HG03039 (cell line): ENCODE results near the gene VPS26B.
"Not testable (repeated sequence)": the region's sequence is repeated elsewhere in the genome, so short reads cannot be mapped to it uniquely, and the experiment has no call there.

Experiments used
- ATAC-seq: cut with Tn5 transposase; IDR thresholded peaks from one replicate; pipeline ENCODE4 v1.9.1; 2021; ENCODE audit warnings: mild to moderate bottlenecking, moderate library complexity; ENCODE audit not compliant: unreplicated experiment

Gene VPS26B

GRCh38 chr11:134223836-134224709 lies at the start of gene VPS26B, which contains the start of gene NCAPD3:
Gene VPS26B (plus strand): TSS chr11:134224671. CDS start chr11:134225123, 452 bp downstream.
Gene NCAPD3 (minus strand): TSS chr11:134223967. CDS start chr11:134223926, 41 bp downstream.
- ATAC-seq, result peak; percentile 69

GRCh38 chr11:134176284-134176683 lies 48.2 kb upstream of the VPS26B start:
- ATAC-seq, result no peak

GRCh38 chr11:134178032-134178674 lies 46.3 kb upstream of the VPS26B start:
- ATAC-seq, result no peak

GRCh38 chr11:134181707-134182106 lies 42.8 kb upstream of the VPS26B start:
- ATAC-seq, result no peak

- ATAC-seq, result not testable (repeated sequence)
Measured at GRCh38 chr11:134188092-134188491, 36.4 kb upstream of the VPS26B start.

- no peak for ATAC-seq
Measured at GRCh38 chr11:134196756-134197155, 27.7 kb upstream of the VPS26B start.

- ATAC-seq, result no peak
Measured at GRCh38 chr11:134199531-134199930, 24.9 kb upstream of the VPS26B start.

GRCh38 chr11:134200688-134201087 lies 23.8 kb upstream of the VPS26B start:
- ATAC-seq, result no peak

- ATAC-seq, result no peak
Measured at GRCh38 chr11:134202661-134203060, 21.8 kb upstream of the VPS26B start.

- no peak for ATAC-seq
Measured at GRCh38 chr11:134205729-134206128, 18.7 kb upstream of the VPS26B start.

- ATAC-seq, result no peak
Measured at GRCh38 chr11:134206185-134206584, 18.3 kb upstream of the VPS26B start.

- no peak for ATAC-seq
Measured at GRCh38 chr11:134207538-134208239, 16.8 kb upstream of the VPS26B start.

GRCh38 chr11:134215836-134216235 lies 8.6 kb upstream of the VPS26B start:
- ATAC-seq, result no peak

GRCh38 chr11:134216816-134217215 lies 7.7 kb upstream of the VPS26B start:
- no peak for ATAC-seq

- no peak for ATAC-seq
Measured at GRCh38 chr11:134223121-134223520, 1.4 kb upstream of the VPS26B start.

- peak; percentile 10 for ATAC-seq
Measured at GRCh38 chr11:134224710-134225664, 516 bp downstream of the VPS26B start.

- no peak for ATAC-seq
Measured at GRCh38 chr11:134226806-134227325, 2.4 kb downstream of the VPS26B start.

GRCh38 chr11:134228625-134229024 lies 4.2 kb downstream of the VPS26B start:
- peak; percentile 41 for ATAC-seq

GRCh38 chr11:134229126-134229790 lies 4.8 kb downstream of the VPS26B start:
- ATAC-seq, result no peak
